IMR-90 (cell line): ENCODE data around the gene COG4. TPM values are rescaled to one million over a fixed set of nuclear protein-coding genes. Genes with fewer than 3 reads are reported as not detected.

Experiments
- ATAC-seq: fragments of 200-7000 bp; cut with Tn5 transposase; 2 replicates; pipeline ENCODE4 v1.9.1; 2020; ENCODE audit warnings: low read depth, mild to moderate bottlenecking, moderate library complexity
- BruUV-seq: library from RNA; stranded (reverse); fragments of 400-500 nt; replicated peaks from 2 replicates; lab custom pipeline; 2021; lab: Mats Ljungman, UMichigan
- CTCF ChIA-PET: fragments of 300-600 bp; formaldehyde crosslinking; extraction: SDS; loops from one replicate; lab custom pipeline; 2021; ENCODE audit warnings: antibody characterized with exemption; lab: Yijun Ruan, JAX
- POLR2A ChIA-PET: fragments of 300-600 bp; sonication (Branson Sonifier 250); formaldehyde crosslinking; loops from one replicate; lab custom pipeline; 2022; ENCODE audit warnings: antibody characterized with exemption; ENCODE audit not compliant: unreplicated experiment; lab: Charles Lee
- DNase-seq: peaks from one replicate; pipeline ENCODE4 v3.0.0; 2013
- H2AFZ ChIP-seq: replicated peaks from 2 replicates; pipeline ENCODE3; 2013; ENCODE audit warnings: low read length, mild to moderate bottlenecking; ENCODE audit not compliant: poor library complexity
- H2AK5ac ChIP-seq: 2 replicates; pipeline ENCODE4 v1.6.1; 2013; ENCODE audit warnings: low read depth, low read length, inconsistent platforms
- H2AK9ac ChIP-seq: replicated peaks from 2 replicates; pipeline ENCODE3; 2013; ENCODE audit warnings: mild to moderate bottlenecking, low read depth, low read length, moderate library complexity; ENCODE audit not compliant: poor library complexity
- H2BK120ac ChIP-seq: 2 replicates; pipeline ENCODE4 v1.6.1; 2013; ENCODE audit warnings: low read depth, low read length, inconsistent platforms
- H2BK15ac ChIP-seq: 3 replicates; pipeline ENCODE4 v1.6.1; 2013; ENCODE audit warnings: low read depth, low read length, inconsistent platforms
- H2BK20ac ChIP-seq: 2 replicates; pipeline ENCODE4 v1.6.1; 2013; ENCODE audit warnings: low read depth, mild to moderate bottlenecking, inconsistent platforms, low read length, moderate library complexity
- H2BK5ac ChIP-seq: 2 replicates; pipeline ENCODE4 v1.6.1; 2013; ENCODE audit warnings: mild to moderate bottlenecking, low read depth, low read length, inconsistent platforms; ENCODE audit not compliant: poor library complexity, severe bottlenecking
- H3K14ac ChIP-seq: replicated peaks from 2 replicates; pipeline ENCODE4 v1.6.1; 2013; ENCODE audit warnings: low read depth, low read length, inconsistent platforms
- H3K18ac ChIP-seq: 2 replicates; pipeline ENCODE4 v1.6.1; 2013; ENCODE audit warnings: low read depth, low read length, control low read depth
- H3K23ac ChIP-seq: 2 replicates; pipeline ENCODE4 v1.6.1; 2013; ENCODE audit warnings: low read depth, low read length, inconsistent platforms
- H3K27ac ChIP-seq: 2 replicates; pipeline ENCODE4 v1.5.1; 2013; ENCODE audit warnings: mild to moderate bottlenecking, control low read depth, low read length; ENCODE audit not compliant: insufficient read depth
- H3K27me3 ChIP-seq: 2 replicates; pipeline ENCODE4 v1.6.1; 2013; ENCODE audit warnings: low read length; ENCODE audit not compliant: control insufficient read depth, insufficient read depth
- H3K36me3 ChIP-seq: 2 replicates; pipeline ENCODE4 v1.6.1; 2013; ENCODE audit warnings: low read length, mixed read lengths; ENCODE audit not compliant: control insufficient read depth, insufficient read depth
- H3K4ac ChIP-seq: 2 replicates; pipeline ENCODE4 v1.6.1; 2013; ENCODE audit warnings: low read depth, low read length, inconsistent platforms
- H3K4me1 ChIP-seq: 2 replicates; pipeline ENCODE4 v1.6.1; 2013; ENCODE audit warnings: low read length, mixed read lengths; ENCODE audit not compliant: control insufficient read depth, insufficient read depth
- H3K4me2 ChIP-seq: 2 replicates; pipeline ENCODE4 v1.6.1; 2013; ENCODE audit warnings: low read depth, mild to moderate bottlenecking, control low read depth, low read length, moderate library complexity
- H3K4me3 ChIP-seq: 2 replicates; pipeline ENCODE4 v1.5.1; 2013; ENCODE audit warnings: low read depth, mild to moderate bottlenecking, control low read depth, low read length, moderate library complexity; ENCODE audit not compliant: insufficient read depth
- H3K56ac ChIP-seq: 2 replicates; pipeline ENCODE4 v1.6.1; 2013; ENCODE audit warnings: low read length, inconsistent platforms; ENCODE audit not compliant: insufficient read depth; ENCODE audit errors: extremely low read depth
- H3K79me1 ChIP-seq, 2 experiments: 2 replicates each; pipeline ENCODE4 v1.6.1; 2013; ENCODE audit warnings: low read length in 2 of 2, inconsistent platforms in 1 of 2, low read depth in 1 of 2
- H3K9ac ChIP-seq: 2 replicates; pipeline ENCODE4 v1.6.1; 2013; ENCODE audit warnings: low read depth, low read length, control low read depth
- H3K9me1 ChIP-seq: 2 replicates; pipeline ENCODE4 v1.6.1; 2013; ENCODE audit warnings: low read length, inconsistent platforms; ENCODE audit not compliant: insufficient read depth
- H3K9me3 ChIP-seq: 2 replicates; pipeline ENCODE4 v1.6.1; 2013; ENCODE audit warnings: low read length; ENCODE audit not compliant: control insufficient read depth, insufficient read depth
- H4K20me1 ChIP-seq: 2 replicates; pipeline ENCODE4 v1.6.1; 2013; ENCODE audit warnings: low read length, inconsistent platforms; ENCODE audit not compliant: insufficient read depth
- H4K5ac ChIP-seq: 2 replicates; pipeline ENCODE4 v1.6.1; 2013; ENCODE audit warnings: mild to moderate bottlenecking, low read depth, low read length, control low read depth
- H4K8ac ChIP-seq, 2 experiments: 2 replicates each; pipeline ENCODE4 v1.6.1; 2013; ENCODE audit warnings: low read depth in 2 of 2, low read length in 2 of 2, control low read depth in 1 of 2, inconsistent platforms in 1 of 2
- H4K91ac ChIP-seq: 2 replicates; pipeline ENCODE4 v1.6.1; 2013; ENCODE audit warnings: low read depth, low read length, inconsistent platforms; ENCODE audit not compliant: insufficient read depth
- BHLHE40 ChIP-seq: fragments of 150-350 bp; IDR thresholded peaks from 2 replicates; pipeline ENCODE4 v1.6.1; 2016; ENCODE audit warnings: mild to moderate bottlenecking, low read depth, low read length
- MAFK ChIP-seq: IDR thresholded peaks from 2 replicates; pipeline ENCODE4 v1.6.1; 2012; ENCODE audit warnings: low read depth, low read length, improper control_type of control experiment
- MXI1 ChIP-seq: IDR thresholded peaks from 2 replicates; pipeline ENCODE4 v1.6.1; 2012; ENCODE audit warnings: low read depth, mild to moderate bottlenecking, low read length, moderate library complexity, borderline replicate concordance
- RAD21 ChIP-seq: IDR thresholded peaks from 2 replicates; pipeline ENCODE4 v1.6.1; 2012; ENCODE audit warnings: low read length, improper control_type of control experiment
- WGBS, 2 experiments: methylation state at CpG; one replicate each; pipeline versions ENCODE4 v1.1.5 to v1.1.7; 2013; ENCODE audit warnings: missing lambda C conversion rate in 2 of 2; ENCODE audit not compliant: insufficient read length in 1 of 2; ENCODE audit errors: extremely low coverage in 2 of 2; 5-methylcytosine and 5-hydroxymethylcytosine counted together
- dilution Hi-C: fragments of 300-500 bp; cut with HindIII; formaldehyde crosslinking; loops from one replicate; pipeline ENCODE4 v1.14.3; 2018; ENCODE audit warnings: low sequenced_read_pairs; ENCODE audit not compliant: unreplicated experiment
- in situ Hi-C: fragments of 300-500 bp; cut with MboI; formaldehyde crosslinking; loops from 3 replicates; pipeline ENCODE4 v1.14.3; 2019; ENCODE audit warnings: low sequenced_read_pairs, inconsistent platforms, mixed read lengths
- intact Hi-C: fragments of 100-400 bp; cut with micrococcal nuclease; formaldehyde crosslinking; loops from 2 replicates; pipeline ENCODE4 v1.10.0; 2022
- polyA plus RNA-seq, 3 experiments: library from polyadenylated mRNA; depleted of rRNA; stranded (reverse); fragments of >200 nt; gene quantifications; 2 replicates each; pipeline ENCODE4 v1.2.3, GENCODE V29; 2012; ENCODE audit warnings: low replicate concordance in 1 of 3
- total RNA-seq: library from RNA; depleted of rRNA; stranded (reverse); fragments of >200 nt; gene quantifications from 2 replicates; pipeline ENCODE4 v1.2.3, GENCODE V29; 2012

The COG4 gene
- total and polyA plus RNA-seq, 2 of the 4 experiments (the other 2 are of a cell fraction) = 47.5 to 96.1 TPM

GRCh38 chr16:70494202-70494770, 29.1 kb downstream of the COG4 start:
- Histone ChIP-seq H2AFZ (no peak overlapping the region), H3K27me3 (no peaks in the 10 kb centered on the region), H3K4me1 (peaks cover 3% of the 10 kb centered on the region), H2AK9ac (no peak overlapping the region), H2BK120ac (no peak overlapping the region), H3K4me2 (no peak overlapping the region), H3K23ac (no peak overlapping the region), H3K4ac (no peak overlapping the region), H4K5ac (no peak overlapping the region), H4K91ac (no peak overlapping the region), H3K18ac (no peak overlapping the region), H3K9ac (no peak overlapping the region), H3K14ac (no peak overlapping the region), H3K4me3 (no peak overlapping the region), H3K56ac (no peak overlapping the region), H2BK20ac (no peak overlapping the region), H4K20me1 (no peaks in the 10 kb centered on the region), H3K36me3 (peaks cover 45% of the 10 kb centered on the region), H4K8ac (no peak overlapping the region), H3K27ac (no peak overlapping the region), H2BK5ac (no peak overlapping the region), H2BK15ac (no peak overlapping the region), H3K79me1 (no peaks in the 10 kb centered on the region), H3K9me1 (peaks cover 15% of the 10 kb centered on the region), H2AK5ac (no peak overlapping the region), H3K9me3 (no peaks in the 10 kb centered on the region)
- DNase-seq = no peak
- in situ Hi-C loops (no loop called here), intact Hi-C loops (no loop called here), dilution Hi-C loops (no loop called here)
- 75% methylated on average over 2 of the region's 5 CpGs; no CpG with 5 or more reads in 1 of the 2 experiments for WGBS, 2 experiments
- no peak for ATAC-seq
- ChIA-PET POLR2A (no interaction called here), CTCF (no interaction called here)
- BruUV-seq = no TSS peak
- TF ChIP-seq MXI1 (no peak), BHLHE40 (no peak), RAD21 (no peak), MAFK (no peak)
